ENCODE results near the gene PDE4D.
"Not testable (repeated sequence)": the region's sequence is repeated elsewhere in the genome, so short reads cannot be mapped to it uniquely, and the experiment has no call there.

Gene PDE4D

DNA sequence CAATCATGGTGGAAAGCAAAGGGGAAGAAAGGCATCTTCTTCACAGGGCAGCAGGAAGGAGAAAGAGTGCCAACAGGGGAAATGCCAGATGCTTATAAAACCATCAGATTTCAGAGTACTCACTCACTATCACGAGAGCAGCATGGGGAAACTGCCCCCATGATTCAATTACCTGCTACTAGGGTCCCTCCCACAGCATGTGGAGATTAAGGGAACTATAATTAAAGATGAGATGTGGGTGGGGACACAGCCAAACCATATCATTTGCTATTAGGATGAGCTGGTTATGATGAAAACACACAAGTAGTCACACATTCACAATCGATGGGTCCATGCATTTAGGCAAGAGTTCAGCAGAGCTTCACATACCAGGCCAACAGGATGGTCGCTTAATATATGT is 469.0 kb downstream of the PDE4D start:
- no peak overlapping the region for H3K9ac ChIP-seq (ENCODE audit: low read depth, low read length)
- H3K36me3 ChIP-seq (ENCODE audit: insufficient read depth, low read length): no peaks in the 10 kb centered on the region
- H3K9me3 ChIP-seq (replicated peaks; ENCODE audit: low read length): no peaks in the 10 kb centered on the region
- no peak overlapping the region for H3K4me3 ChIP-seq (ENCODE audit: low read length)
- H3K4me2 ChIP-seq (ENCODE audit: low read length): no peak overlapping the region
- H3K27me3 ChIP-seq (ENCODE audit: control insufficient read depth, insufficient read depth, low read length): no peaks in the 10 kb centered on the region
- no peaks in the 10 kb centered on the region for H3K4me1 ChIP-seq (ENCODE audit: control insufficient read depth, insufficient read depth, low read length)

DNA sequence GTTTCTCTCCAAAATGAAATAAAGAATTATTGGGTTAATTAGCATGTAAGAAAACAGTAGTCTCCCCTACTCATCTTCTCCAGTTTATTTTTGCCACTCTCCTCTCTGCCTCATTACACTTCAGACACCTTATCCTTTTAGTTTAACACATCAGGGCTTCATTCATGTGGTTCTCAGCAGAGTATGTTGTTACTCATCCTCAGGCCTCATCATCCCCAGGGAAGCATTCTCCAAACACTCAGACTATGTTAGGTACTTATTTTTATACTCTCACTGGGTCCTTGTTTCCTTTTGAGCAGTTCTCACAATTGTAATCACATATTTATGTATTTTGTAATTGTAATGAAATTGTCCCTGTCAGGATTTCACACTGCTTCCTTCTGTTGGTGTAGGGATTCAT is 470.5 kb downstream of the PDE4D start:
- H3K9me3 ChIP-seq (replicated peaks; ENCODE audit: low read length): no peaks in the 10 kb centered on the region
- no peaks in the 10 kb centered on the region for H3K27me3 ChIP-seq (ENCODE audit: control insufficient read depth, insufficient read depth, low read length)
- H3K4me2 ChIP-seq (ENCODE audit: low read length): no peak overlapping the region
- H3K9ac ChIP-seq (ENCODE audit: low read depth, low read length): no peak overlapping the region
- no peaks in the 10 kb centered on the region for H3K36me3 ChIP-seq (ENCODE audit: insufficient read depth, low read length)
- H3K4me1 ChIP-seq (ENCODE audit: control insufficient read depth, insufficient read depth, low read length): no peaks in the 10 kb centered on the region
- H3K4me3 ChIP-seq (ENCODE audit: low read length): no peak overlapping the region

DNA sequence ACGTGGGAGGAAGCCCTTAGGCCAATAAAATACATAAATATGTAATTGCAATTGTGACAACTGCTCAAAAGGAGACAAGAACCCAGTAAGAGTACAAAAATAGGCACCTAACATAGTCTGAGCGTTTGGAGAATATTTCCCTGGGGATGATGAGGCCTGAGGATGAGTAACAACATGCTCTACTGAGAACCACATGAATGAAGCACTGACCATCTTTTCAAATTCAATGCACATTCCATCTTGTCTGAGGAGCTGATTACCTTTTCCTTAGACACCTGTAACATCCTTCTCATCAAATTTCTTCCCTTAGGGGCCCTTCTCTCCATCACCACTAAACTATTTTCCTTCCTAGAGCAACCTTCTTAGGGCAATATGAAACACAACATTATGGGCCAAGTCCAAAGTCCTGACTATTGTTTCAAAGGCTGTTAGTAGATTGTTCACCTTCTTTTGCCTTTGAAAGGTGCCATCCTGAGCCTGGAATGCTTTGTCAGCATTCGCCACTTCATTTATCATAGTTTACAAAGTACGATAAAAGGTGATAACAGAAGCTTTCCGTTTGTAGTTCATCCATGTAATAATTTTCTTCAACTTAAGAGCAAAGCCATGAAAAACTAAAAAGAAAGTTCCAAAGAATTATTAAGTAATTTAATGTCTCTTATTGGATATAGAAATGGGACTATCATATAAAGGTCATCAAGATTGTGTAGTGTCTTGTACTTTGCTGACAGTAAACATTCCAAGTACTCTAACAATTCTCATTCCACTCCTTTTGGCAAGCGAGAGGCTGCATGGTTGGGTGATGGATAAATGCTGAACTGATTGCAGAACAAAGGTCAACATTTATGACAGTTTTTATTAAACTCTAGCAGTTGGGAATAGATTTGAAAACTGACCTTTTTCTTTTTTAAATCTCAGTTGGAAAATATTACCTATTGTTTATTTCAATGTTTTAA is 471.3 kb downstream of the PDE4D start:
- Histone ChIP-seq H3K36me3 (ENCODE audit: insufficient read depth, low read length) (no peaks in the 10 kb centered on the region), H3K4me2 (ENCODE audit: low read length) (no peak overlapping the region), H3K4me3 (ENCODE audit: low read length) (no peak overlapping the region), H3K4me1 (ENCODE audit: control insufficient read depth, insufficient read depth, low read length) (no peaks in the 10 kb centered on the region), H3K9me3 (replicated peaks; ENCODE audit: low read length) (no peaks in the 10 kb centered on the region), H3K27me3 (ENCODE audit: control insufficient read depth, insufficient read depth, low read length) (no peaks in the 10 kb centered on the region), H3K9ac (ENCODE audit: low read depth, low read length) (no peak overlapping the region)

DNA sequence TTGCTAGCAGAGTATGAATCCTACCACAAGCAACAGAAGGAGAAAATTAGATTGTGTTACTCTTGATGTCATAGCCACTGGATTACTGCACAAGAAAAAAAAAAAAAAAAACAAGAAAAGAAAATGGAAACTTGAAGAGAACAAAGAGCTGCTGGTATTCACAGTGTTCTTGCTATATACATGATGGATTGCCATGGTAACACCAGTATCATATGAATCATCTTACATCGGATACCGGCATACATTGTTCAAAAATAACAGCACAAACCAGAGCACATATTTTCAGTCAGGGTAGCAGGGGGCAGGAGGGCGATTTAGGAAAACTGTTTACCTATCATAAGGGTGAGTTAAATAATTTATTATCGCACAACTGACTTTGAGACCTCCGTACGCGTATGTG is 472.9 kb downstream of the PDE4D start:
- H3K27me3 ChIP-seq (ENCODE audit: control insufficient read depth, insufficient read depth, low read length): no peaks in the 10 kb centered on the region
- H3K4me3 ChIP-seq (ENCODE audit: low read length): no peak overlapping the region
- no peak overlapping the region for H3K4me2 ChIP-seq (ENCODE audit: low read length)
- H3K36me3 ChIP-seq (ENCODE audit: insufficient read depth, low read length): no peaks in the 10 kb centered on the region
- no peaks in the 10 kb centered on the region for H3K4me1 ChIP-seq (ENCODE audit: control insufficient read depth, insufficient read depth, low read length)
- H3K9me3 ChIP-seq (replicated peaks; ENCODE audit: low read length): no peaks in the 10 kb centered on the region
- H3K9ac ChIP-seq (ENCODE audit: low read depth, low read length): no peak overlapping the region

DNA sequence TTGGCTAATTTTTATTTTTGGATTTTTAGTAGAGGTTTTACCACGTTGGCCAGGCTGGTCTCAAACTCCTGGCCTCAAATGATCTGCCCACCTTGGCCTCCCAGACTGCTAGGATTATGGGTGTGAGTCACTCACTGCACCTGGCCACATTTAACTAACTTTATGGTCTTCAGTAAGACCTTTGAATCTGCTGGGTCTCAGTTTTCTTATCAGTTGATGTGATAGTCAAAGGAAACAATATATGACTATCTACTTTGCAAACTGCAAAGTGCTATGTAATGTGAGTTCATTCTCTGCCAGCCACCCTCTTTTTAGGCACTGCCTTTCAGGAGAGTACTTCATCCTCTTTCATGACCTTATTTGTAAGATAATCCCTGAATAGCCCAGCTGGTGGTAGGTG is 474.7 kb downstream of the PDE4D start:
- H3K9ac ChIP-seq (ENCODE audit: low read depth, low read length): no peak overlapping the region

DNA sequence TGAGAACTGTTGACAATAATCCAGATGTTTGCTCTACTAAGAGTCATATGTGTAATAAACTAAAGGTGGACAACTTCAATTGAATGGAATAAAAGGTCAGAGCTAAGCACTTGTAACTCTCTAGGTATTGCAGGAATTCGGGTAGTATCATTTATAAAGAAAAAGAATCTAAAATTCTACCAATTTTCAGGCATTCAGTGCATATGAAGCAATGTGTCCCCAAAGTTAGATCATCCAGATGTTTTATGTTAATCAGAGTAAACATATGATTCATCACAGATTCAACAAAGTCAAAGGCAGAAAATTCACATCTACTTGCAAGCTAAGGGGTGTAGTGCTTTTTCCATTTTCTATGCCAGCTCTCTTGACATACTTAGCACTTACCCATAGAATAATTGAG is 477.1 kb downstream of the PDE4D start:
- no peaks in the 10 kb centered on the region for H3K9me3 ChIP-seq (replicated peaks; ENCODE audit: low read length)
- H3K36me3 ChIP-seq (ENCODE audit: insufficient read depth, low read length): no peaks in the 10 kb centered on the region
- H3K9ac ChIP-seq (ENCODE audit: low read depth, low read length): no peak overlapping the region
- no peak overlapping the region for H3K4me2 ChIP-seq (ENCODE audit: low read length)
- no peaks in the 10 kb centered on the region for H3K27me3 ChIP-seq (ENCODE audit: control insufficient read depth, insufficient read depth, low read length)
- no peaks in the 10 kb centered on the region for H3K4me1 ChIP-seq (ENCODE audit: control insufficient read depth, insufficient read depth, low read length)
- H3K4me3 ChIP-seq (ENCODE audit: low read length): no peak overlapping the region

More for the DNA sequence above, 474.7 kb downstream of the PDE4D start:
- Histone ChIP-seq H3K4me2 (ENCODE audit: low read length) (no peak overlapping the region), H3K9me3 (replicated peaks; ENCODE audit: low read length) (no peaks in the 10 kb centered on the region), H3K36me3 (ENCODE audit: insufficient read depth, low read length) (no peaks in the 10 kb centered on the region), H3K4me3 (ENCODE audit: low read length) (no peak overlapping the region), H3K27me3 (ENCODE audit: control insufficient read depth, insufficient read depth, low read length) (no peaks in the 10 kb centered on the region), H3K4me1 (ENCODE audit: control insufficient read depth, insufficient read depth, low read length) (no peaks in the 10 kb centered on the region)

DNA sequence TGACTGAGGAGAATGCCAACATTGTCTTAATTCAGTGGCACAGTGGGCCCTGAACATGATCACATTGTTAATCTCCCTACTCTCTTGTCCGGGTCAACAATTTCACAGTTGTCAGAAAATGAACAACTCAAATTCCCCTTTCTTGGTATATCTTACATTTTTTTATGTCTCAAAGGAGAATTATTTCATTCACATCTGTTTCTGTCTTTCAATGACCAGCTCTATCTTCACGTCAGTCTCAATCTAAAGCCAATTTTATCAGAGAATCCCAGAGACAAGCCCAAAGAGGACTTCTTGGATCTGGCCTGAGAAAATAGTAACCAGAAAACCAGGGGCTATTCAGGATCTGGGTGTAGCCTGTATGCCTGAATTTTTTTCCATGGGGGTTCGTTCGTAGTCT is 477.5 kb downstream of the PDE4D start:
- H3K9ac ChIP-seq (ENCODE audit: low read depth, low read length): no peak overlapping the region
- H3K27me3 ChIP-seq (ENCODE audit: control insufficient read depth, insufficient read depth, low read length): no peaks in the 10 kb centered on the region
- H3K9me3 ChIP-seq (replicated peaks; ENCODE audit: low read length): no peaks in the 10 kb centered on the region
- no peak overlapping the region for H3K4me3 ChIP-seq (ENCODE audit: low read length)
- H3K4me1 ChIP-seq (ENCODE audit: control insufficient read depth, insufficient read depth, low read length): no peaks in the 10 kb centered on the region
- H3K4me2 ChIP-seq (ENCODE audit: low read length): no peak overlapping the region
- no peaks in the 10 kb centered on the region for H3K36me3 ChIP-seq (ENCODE audit: insufficient read depth, low read length)

DNA sequence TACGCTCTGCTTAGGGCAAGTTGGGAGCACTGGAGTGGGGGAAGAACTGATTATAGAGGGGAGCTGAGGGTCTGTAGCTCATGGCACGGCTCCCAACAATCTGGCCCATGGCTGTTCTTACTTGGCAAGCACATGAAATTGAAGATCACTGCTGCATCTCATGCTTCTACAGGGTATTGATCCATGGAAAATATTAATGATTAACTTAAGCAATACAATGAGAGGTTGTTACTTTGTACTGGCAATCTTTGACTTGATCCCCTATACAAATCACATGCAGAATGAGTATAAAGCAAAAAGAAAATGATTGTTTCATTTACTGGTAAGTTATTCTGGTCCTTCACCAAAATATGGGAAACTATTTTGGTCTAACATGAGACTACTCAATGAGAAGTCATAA is 481.1 kb downstream of the PDE4D start:
- no peaks in the 10 kb centered on the region for H3K27me3 ChIP-seq (ENCODE audit: control insufficient read depth, insufficient read depth, low read length)
- H3K9ac ChIP-seq (ENCODE audit: low read depth, low read length): no peak overlapping the region
- H3K9me3 ChIP-seq (replicated peaks; ENCODE audit: low read length): no peaks in the 10 kb centered on the region
- no peak overlapping the region for H3K4me3 ChIP-seq (ENCODE audit: low read length)
- H3K36me3 ChIP-seq (ENCODE audit: insufficient read depth, low read length): no peaks in the 10 kb centered on the region
- H3K4me2 ChIP-seq (ENCODE audit: low read length): no peak overlapping the region
- no peaks in the 10 kb centered on the region for H3K4me1 ChIP-seq (ENCODE audit: control insufficient read depth, insufficient read depth, low read length)

DNA sequence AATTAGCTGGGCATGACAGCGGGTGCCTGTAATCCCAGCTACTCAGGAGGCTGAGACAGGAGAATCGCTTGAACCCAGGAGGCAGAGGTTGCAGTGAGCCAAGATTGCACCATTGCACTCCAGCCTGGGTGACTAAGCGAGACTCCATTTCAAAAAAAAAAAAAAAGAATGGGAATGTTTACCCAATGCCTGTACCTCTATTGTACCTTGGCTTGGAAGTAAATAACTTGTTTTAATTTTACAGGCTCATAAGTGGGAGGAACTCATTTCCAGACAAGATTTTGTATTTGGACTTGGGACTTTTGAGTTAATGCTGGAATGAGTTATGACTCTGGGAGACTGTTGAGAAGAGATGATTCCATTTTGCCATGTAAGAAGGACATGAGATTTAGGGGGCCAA is 484.5 kb downstream of the PDE4D start:
- H3K27me3 ChIP-seq (ENCODE audit: control insufficient read depth, insufficient read depth, low read length); H3K4me1 ChIP-seq (ENCODE audit: control insufficient read depth, insufficient read depth, low read length); H3K9me3 ChIP-seq (replicated peaks; ENCODE audit: low read length); H3K36me3 ChIP-seq (ENCODE audit: insufficient read depth, low read length); H3K4me3 ChIP-seq (ENCODE audit: low read length); H3K9ac ChIP-seq (ENCODE audit: low read depth, low read length); H3K4me2 ChIP-seq (ENCODE audit: low read length): not testable (repeated sequence)

DNA sequence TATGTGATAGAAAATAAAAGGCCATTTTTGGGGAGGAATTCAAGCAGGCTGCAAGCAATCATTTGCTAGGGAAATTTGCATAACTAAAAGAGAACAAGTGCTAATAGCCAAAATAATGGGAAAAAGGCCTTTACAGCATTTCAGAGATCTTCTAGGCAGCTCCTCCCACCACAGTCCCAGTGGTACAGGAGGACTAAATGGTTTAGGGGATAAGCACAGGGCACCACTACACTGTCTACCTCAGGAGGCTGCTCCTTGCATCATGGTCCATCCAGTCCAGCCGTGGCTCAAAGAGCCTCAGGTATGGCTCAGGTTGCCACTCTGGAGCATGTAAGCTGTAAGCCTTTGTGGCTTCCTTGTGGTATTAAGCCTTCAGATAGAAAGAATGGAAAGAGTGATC is 485.6 kb downstream of the PDE4D start:
- Histone ChIP-seq H3K9me3 (replicated peaks; ENCODE audit: low read length) (no peaks in the 10 kb centered on the region), H3K4me1 (ENCODE audit: control insufficient read depth, insufficient read depth, low read length) (no peaks in the 10 kb centered on the region), H3K4me2 (ENCODE audit: low read length) (no peak overlapping the region), H3K27me3 (ENCODE audit: control insufficient read depth, insufficient read depth, low read length) (no peaks in the 10 kb centered on the region), H3K4me3 (ENCODE audit: low read length) (no peak overlapping the region), H3K9ac (ENCODE audit: low read depth, low read length) (no peak overlapping the region), H3K36me3 (ENCODE audit: insufficient read depth, low read length) (no peaks in the 10 kb centered on the region)

DNA sequence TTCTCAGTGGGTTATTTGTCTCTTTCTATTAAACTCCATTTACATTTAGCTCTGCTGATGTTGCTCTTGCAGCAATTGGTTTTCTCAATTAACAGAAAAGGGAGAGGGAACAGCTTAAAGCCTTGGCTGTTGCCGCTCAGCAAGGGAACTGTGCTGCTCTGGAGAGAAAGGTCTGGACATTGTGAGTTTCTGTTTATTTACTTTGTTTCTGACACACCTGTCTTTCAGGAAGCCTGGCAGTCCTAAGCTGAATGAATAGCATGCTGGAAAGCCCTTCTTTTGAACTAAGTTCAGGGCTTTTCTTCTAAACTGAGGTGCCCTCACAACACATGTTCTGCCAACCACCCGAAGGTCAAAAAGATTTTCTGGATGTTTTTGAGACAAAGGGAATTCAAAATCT is 491.9 kb downstream of the PDE4D start:
- Histone ChIP-seq H3K36me3 (ENCODE audit: insufficient read depth, low read length) (no peaks in the 10 kb centered on the region), H3K9ac (ENCODE audit: low read depth, low read length) (no peak overlapping the region), H3K4me1 (ENCODE audit: control insufficient read depth, insufficient read depth, low read length) (no peaks in the 10 kb centered on the region), H3K27me3 (ENCODE audit: control insufficient read depth, insufficient read depth, low read length) (no peaks in the 10 kb centered on the region), H3K9me3 (replicated peaks; ENCODE audit: low read length) (no peaks in the 10 kb centered on the region), H3K4me2 (ENCODE audit: low read length) (no peak overlapping the region), H3K4me3 (ENCODE audit: low read length) (no peak overlapping the region)

DNA sequence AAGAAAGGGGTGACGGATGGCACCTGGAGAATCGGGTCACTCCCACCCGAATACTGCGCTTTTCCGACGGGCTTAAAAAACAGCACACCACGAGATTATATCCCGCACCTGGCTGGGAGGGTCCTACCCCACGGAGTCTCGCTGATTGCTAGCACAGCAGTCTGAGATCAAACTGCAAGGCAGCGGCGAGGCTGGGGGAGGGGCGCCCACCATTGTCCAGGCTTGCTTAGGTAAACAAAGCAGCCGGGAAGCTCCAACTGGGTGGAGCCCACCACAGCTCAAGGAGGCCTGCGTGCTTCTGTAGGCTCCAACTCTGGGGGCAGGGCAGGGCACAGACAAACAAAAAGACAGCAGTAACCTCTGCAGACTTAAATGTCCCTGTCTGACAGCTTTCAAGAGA is 498.6 kb downstream of the PDE4D start:
- not testable (repeated sequence) for H3K27me3 ChIP-seq (ENCODE audit: control insufficient read depth, insufficient read depth, low read length); H3K9ac ChIP-seq (ENCODE audit: low read depth, low read length); H3K4me3 ChIP-seq (ENCODE audit: low read length)

More for the DNA sequence above, 498.6 kb downstream of the PDE4D start:
- not testable (repeated sequence) for H3K4me2 ChIP-seq (ENCODE audit: low read length); H3K36me3 ChIP-seq (ENCODE audit: insufficient read depth, low read length); H3K4me1 ChIP-seq (ENCODE audit: control insufficient read depth, insufficient read depth, low read length); H3K9me3 ChIP-seq (replicated peaks; ENCODE audit: low read length)

All from skeletal muscle satellite cell (primary cell).